Mesothelial cell of epicardium (in vitro differentiated cells): ENCODE measurements around the gene FBXW7. TPM values are rescaled to one million over a fixed set of nuclear protein-coding genes. Genes with fewer than 3 reads are reported as not detected.

ENCODE experiments used
- DNase-seq, 2 experiments: peaks; one replicate each; pipeline ENCODE4 v3.0.0; 2021; ENCODE audit warnings: low spot score in 2 of 2; ENCODE audit not compliant: unreplicated experiment in 2 of 2
- H3K27ac Mint-ChIP-seq: 2 replicates; pipeline ENCODE4 v1.8.0; 2021; ENCODE audit warnings: mixed read lengths
- H3K27me3 Mint-ChIP-seq: 2 replicates; pipeline ENCODE4 v1.8.0; 2021; ENCODE audit warnings: low read depth, mixed read lengths
- H3K36me3 Mint-ChIP-seq: 2 replicates; pipeline ENCODE4 v1.8.0; 2021; ENCODE audit warnings: mixed read lengths
- H3K4me1 Mint-ChIP-seq: 2 replicates; pipeline ENCODE4 v1.8.0; 2021; ENCODE audit warnings: mixed read lengths
- H3K4me3 Mint-ChIP-seq: 2 replicates; pipeline ENCODE4 v1.8.0; 2021; ENCODE audit warnings: mild to moderate bottlenecking, moderate library complexity, mixed read lengths
- H3K9me3 Mint-ChIP-seq: 2 replicates; pipeline ENCODE4 v1.8.0; 2021; ENCODE audit warnings: mixed read lengths
- total RNA-seq: library from RNA; stranded (reverse); gene quantifications from 3 replicates; pipeline ENCODE4 v1.2.1, GENCODE V29; 2021
- TF ChIP-seq, protein P1 (sequence below): fragments of 200-600 bp; sonication (generic); IDR thresholded peaks from one replicate; pipeline ENCODE4 v1.5.0; 2021; ENCODE audit warnings: antibody characterized with exemption; ENCODE audit not compliant: unreplicated experiment

The FBXW7 gene
- total RNA-seq, 1 donor from 2014 or later, result 46.4 TPM

- DNase-seq, result no peak
- no peak overlapping the region for H3K27ac Mint-ChIP-seq
- H3K4me3 Mint-ChIP-seq, result no peak overlapping the region
- TF ChIP-seq, protein P1, sequence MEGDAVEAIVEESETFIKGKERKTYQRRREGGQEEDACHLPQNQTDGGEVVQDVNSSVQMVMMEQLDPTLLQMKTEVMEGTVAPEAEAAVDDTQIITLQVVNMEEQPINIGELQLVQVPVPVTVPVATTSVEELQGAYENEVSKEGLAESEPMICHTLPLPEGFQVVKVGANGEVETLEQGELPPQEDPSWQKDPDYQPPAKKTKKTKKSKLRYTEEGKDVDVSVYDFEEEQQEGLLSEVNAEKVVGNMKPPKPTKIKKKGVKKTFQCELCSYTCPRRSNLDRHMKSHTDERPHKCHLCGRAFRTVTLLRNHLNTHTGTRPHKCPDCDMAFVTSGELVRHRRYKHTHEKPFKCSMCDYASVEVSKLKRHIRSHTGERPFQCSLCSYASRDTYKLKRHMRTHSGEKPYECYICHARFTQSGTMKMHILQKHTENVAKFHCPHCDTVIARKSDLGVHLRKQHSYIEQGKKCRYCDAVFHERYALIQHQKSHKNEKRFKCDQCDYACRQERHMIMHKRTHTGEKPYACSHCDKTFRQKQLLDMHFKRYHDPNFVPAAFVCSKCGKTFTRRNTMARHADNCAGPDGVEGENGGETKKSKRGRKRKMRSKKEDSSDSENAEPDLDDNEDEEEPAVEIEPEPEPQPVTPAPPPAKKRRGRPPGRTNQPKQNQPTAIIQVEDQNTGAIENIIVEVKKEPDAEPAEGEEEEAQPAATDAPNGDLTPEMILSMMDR, result no peak
- H3K4me1 Mint-ChIP-seq, result peaks cover 20% of the 10 kb centered on the region
- H3K36me3 Mint-ChIP-seq, result peaks cover 11% of the 10 kb centered on the region
- H3K27me3 Mint-ChIP-seq, result no peaks in the 10 kb centered on the region
- H3K9me3 Mint-ChIP-seq, result no peaks in the 10 kb centered on the region
Measured at GRCh38 chr4:152540941-152541340, 5.0 kb upstream of the FBXW7 start.

DNA sequence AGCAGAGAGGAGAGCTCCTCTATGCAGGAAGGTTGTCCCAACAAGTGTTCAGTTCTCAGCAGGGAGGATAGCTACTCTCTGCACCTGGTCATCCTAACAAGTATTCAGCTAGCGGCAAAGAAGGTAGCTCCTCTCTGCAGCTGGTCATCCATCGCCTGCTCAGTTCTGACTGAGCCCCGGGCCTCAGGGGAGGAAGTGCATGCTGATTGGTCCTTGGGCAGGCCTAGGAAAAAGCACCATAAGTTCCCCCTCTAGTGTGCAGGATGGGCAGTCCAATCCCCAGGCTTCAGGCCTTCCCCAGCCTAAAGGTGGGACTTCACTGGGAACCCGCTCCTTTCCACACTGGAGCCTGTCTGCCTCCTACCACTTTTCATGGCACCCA is 4.4 kb upstream of the FBXW7 start:
- no peak overlapping the region for H3K4me3 Mint-ChIP-seq
- no peak overlapping the region for H3K27ac Mint-ChIP-seq
- H3K4me1 Mint-ChIP-seq, result peaks cover 20% of the 10 kb centered on the region
- TF ChIP-seq, protein P1, result no peak
- H3K9me3 Mint-ChIP-seq, result no peaks in the 10 kb centered on the region
- DNase-seq, result no peak
- peaks cover 11% of the 10 kb centered on the region for H3K36me3 Mint-ChIP-seq
- H3K27me3 Mint-ChIP-seq, result no peaks in the 10 kb centered on the region

GRCh38 chr4:152539556-152540292 is 3.8 kb upstream of the FBXW7 start:
- H3K36me3 Mint-ChIP-seq, result peaks cover 11% of the 10 kb centered on the region
- H3K9me3 Mint-ChIP-seq, result no peaks in the 10 kb centered on the region
- H3K27me3 Mint-ChIP-seq, result no peaks in the 10 kb centered on the region
- peaks cover 22% of the 10 kb centered on the region for H3K4me1 Mint-ChIP-seq
- no peak overlapping the region for H3K4me3 Mint-ChIP-seq
- no peak overlapping the region for H3K27ac Mint-ChIP-seq
- TF ChIP-seq, protein P1, result no peak
- no peak for DNase-seq

DNA sequence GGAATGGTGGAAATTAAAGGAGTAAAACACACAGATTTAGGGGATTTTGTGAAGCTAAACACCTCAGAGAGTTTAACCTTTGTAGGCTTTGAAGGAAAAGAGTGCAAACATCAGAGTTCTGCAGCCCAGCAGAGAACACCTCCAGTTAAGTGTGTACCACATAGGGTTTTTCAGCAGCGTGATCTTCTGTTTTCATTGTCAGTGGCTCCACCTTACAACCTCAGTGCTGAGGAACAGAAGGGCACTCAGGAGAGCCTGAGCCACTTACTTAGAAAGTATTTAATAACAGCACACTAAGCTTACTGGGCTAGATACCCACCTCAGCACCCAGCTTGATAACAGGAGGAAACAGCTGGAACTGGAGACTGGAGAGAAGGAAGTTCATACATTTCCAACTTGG is 2.0 kb upstream of the FBXW7 start:
- Mint-ChIP-seq H3K27me3 (no peaks in the 10 kb centered on the region), H3K4me3 (peak overlapping the region; percentile 95), H3K27ac (peak overlapping the region; percentile 99), H3K36me3 (peaks cover 11% of the 10 kb centered on the region), H3K9me3 (no peaks in the 10 kb centered on the region), H3K4me1 (peaks cover 37% of the 10 kb centered on the region)
- TF ChIP-seq, protein P1, result no peak
- DNase-seq, result no peak

DNA sequence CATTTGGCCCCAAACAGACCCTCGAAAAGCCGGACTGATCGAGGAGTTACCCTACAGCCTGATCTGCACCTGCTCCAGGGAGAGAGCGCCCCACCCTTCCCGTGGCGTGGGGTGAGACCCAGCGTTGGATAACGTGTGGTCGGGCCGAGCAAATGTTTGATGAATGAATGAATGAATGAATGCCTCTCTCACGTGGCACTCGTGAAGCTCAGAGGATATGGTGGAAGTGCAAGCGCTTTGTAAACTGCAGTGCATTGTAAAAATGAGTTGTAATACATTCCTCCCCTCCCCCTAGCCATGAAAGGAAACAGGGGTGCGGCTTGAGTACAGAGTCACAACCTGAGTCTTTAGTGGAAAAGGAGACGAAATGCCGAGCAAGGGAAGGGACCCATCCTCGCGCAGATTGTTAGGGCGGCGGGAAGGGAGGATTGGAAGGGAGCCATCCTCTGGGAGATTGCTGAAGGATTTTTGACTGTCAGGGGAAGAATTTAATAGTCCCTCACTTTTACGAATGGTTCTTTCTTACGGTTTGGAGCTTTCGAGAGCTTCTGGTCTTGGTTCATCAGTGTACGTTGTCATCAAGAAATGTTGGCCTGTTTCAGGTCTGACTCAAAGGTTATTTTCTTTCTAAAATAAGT is 772 bp upstream of the FBXW7 start:
- Mint-ChIP-seq H3K4me3 (peak overlapping the region; percentile 95), H3K27ac (peak overlapping the region; percentile 99), H3K4me1 (peaks cover 41% of the 10 kb centered on the region), H3K27me3 (no peaks in the 10 kb centered on the region), H3K9me3 (no peaks in the 10 kb centered on the region), H3K36me3 (peaks cover 11% of the 10 kb centered on the region)
- DNase-seq, result no peak
- TF ChIP-seq, protein P1, result no peak
